Measurements from ENCODE around the gene OXNAD1.

OXNAD1 gene

GRCh38 chr3:16264708-16265454 lies at the start of gene OXNAD1, which contains the start of gene DPH3:
Gene OXNAD1, plus strand, starts transcription at chr3:16265212. Its CDS starts 5,741 bp downstream, at chr3:16270953.
Gene DPH3, minus strand, starts transcription at chr3:16264943. Its CDS starts 67 bp downstream, at chr3:16264876.
- peak; percentile 5; the same call in 1 of the 2 replicates for TF ChIP-seq CEBPB (IDR thresholded peaks at IDR 0.05)
- TF ChIP-seq REST (IDR thresholded peaks at IDR 0.05; ENCODE audit: low read depth) = no peak
- TF ChIP-seq TAF1 (IDR thresholded peaks at IDR 0.05; ENCODE audit: low read depth) = peak; percentile 91
- peak; percentile 19; the same call in 1 of the 2 replicates for TF ChIP-seq NFIC (IDR thresholded peaks at IDR 0.05)
- TF ChIP-seq ZBTB7A (IDR thresholded peaks at IDR 0.05; ENCODE audit: low read depth) = no peak
- TF ChIP-seq MAX (IDR thresholded peaks at IDR 0.05) = peak; percentile 51; the same call in 1 of the 2 replicates
- TF ChIP-seq YY1 (IDR thresholded peaks at IDR 0.05; ENCODE audit: low read depth) = peak; percentile 19
- TF ChIP-seq CREB1 (IDR thresholded peaks at IDR 0.05; ENCODE audit: low read depth) = peak; percentile 100

- no peak for TF ChIP-seq YY1 (IDR thresholded peaks at IDR 0.05; ENCODE audit: low read depth)
Measured at GRCh38 chr3:16216373-16216935, 48.6 kb upstream of the OXNAD1 start.

- no peak for TF ChIP-seq TEAD4 (IDR thresholded peaks at IDR 0.05)
- no peak for TF ChIP-seq EP300 (IDR thresholded peaks at IDR 0.05; ENCODE audit: borderline replicate concordance)
- no peak for TF ChIP-seq TCF12 (IDR thresholded peaks at IDR 0.05; ENCODE audit: low read depth)
- no peak for TF ChIP-seq FOXM1 (IDR thresholded peaks at IDR 0.05; ENCODE audit: borderline replicate concordance, low read depth)
- TF ChIP-seq NFIC (IDR thresholded peaks at IDR 0.05) = no peak
- TF ChIP-seq TAF1 (IDR thresholded peaks at IDR 0.05; ENCODE audit: low read depth) = no peak
- TF ChIP-seq USF1 (IDR thresholded peaks at IDR 0.05) = no peak
- TF ChIP-seq CREB1 (IDR thresholded peaks at IDR 0.05; ENCODE audit: low read depth) = no peak
- TF ChIP-seq RAD21 (IDR thresholded peaks at IDR 0.05; ENCODE audit: low read depth) = no peak
- TF ChIP-seq EGR1 (IDR thresholded peaks at IDR 0.05) = no peak
- no peak for TF ChIP-seq REST (IDR thresholded peaks at IDR 0.05; ENCODE audit: low read depth)
- TF ChIP-seq YY1 (IDR thresholded peaks at IDR 0.05; ENCODE audit: low read depth) = no peak
- no peak for TF ChIP-seq ZBTB7A (IDR thresholded peaks at IDR 0.05; ENCODE audit: low read depth)
- TF ChIP-seq CEBPB (IDR thresholded peaks at IDR 0.05) = no peak
- no peak for TF ChIP-seq MAX (IDR thresholded peaks at IDR 0.05)
Measured at GRCh38 chr3:16219777-16220176, 45.2 kb upstream of the OXNAD1 start.

- TF ChIP-seq CEBPB (IDR thresholded peaks at IDR 0.05) = no peak
- TF ChIP-seq REST (IDR thresholded peaks at IDR 0.05; ENCODE audit: low read depth) = no peak
- no peak for TF ChIP-seq ZBTB7A (IDR thresholded peaks at IDR 0.05; ENCODE audit: low read depth)
- no peak for TF ChIP-seq MAX (IDR thresholded peaks at IDR 0.05)
- no peak for TF ChIP-seq USF1 (IDR thresholded peaks at IDR 0.05)
- no peak for TF ChIP-seq NFIC (IDR thresholded peaks at IDR 0.05)
- no peak for TF ChIP-seq YY1 (IDR thresholded peaks at IDR 0.05; ENCODE audit: low read depth)
- no peak for TF ChIP-seq TEAD4 (IDR thresholded peaks at IDR 0.05)
- TF ChIP-seq EGR1 (IDR thresholded peaks at IDR 0.05) = no peak
- no peak for TF ChIP-seq TAF1 (IDR thresholded peaks at IDR 0.05; ENCODE audit: low read depth)
- no peak for TF ChIP-seq FOXM1 (IDR thresholded peaks at IDR 0.05; ENCODE audit: borderline replicate concordance, low read depth)
- no peak for TF ChIP-seq CREB1 (IDR thresholded peaks at IDR 0.05; ENCODE audit: low read depth)
- no peak for TF ChIP-seq EP300 (IDR thresholded peaks at IDR 0.05; ENCODE audit: borderline replicate concordance)
- TF ChIP-seq RAD21 (IDR thresholded peaks at IDR 0.05; ENCODE audit: low read depth) = no peak
Measured at GRCh38 chr3:16221990-16222389, 43.0 kb upstream of the OXNAD1 start.

Measured in Ishikawa (cell line).